Measurements from ENCODE around the gene LIN37.
"Not testable (repeated sequence)": the region's sequence is repeated elsewhere in the genome, so short reads cannot be mapped to it uniquely, and the experiment has no call there.

The LIN37 gene

DNA sequence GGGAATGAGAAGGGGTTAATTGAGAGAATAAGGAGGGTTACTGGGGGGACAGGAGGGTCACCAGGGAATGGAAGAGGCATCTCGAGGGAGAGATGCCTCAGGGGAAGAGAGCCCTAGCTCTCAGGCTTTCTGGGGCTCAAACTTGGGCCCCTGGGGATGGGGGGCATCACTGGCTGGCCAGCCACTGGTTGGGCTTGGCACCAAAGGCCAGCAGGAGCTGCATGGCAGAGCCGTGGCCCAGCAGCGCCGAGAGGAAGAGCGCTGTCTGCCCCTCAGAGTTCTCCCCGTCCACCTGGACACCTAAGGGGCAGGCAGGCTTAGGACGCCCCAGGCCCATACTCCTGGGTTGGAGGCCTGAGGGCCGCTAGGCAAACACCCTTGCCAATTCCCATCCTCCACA lies 44.5 kb downstream of the LIN37 start:
- TF ChIP-seq, protein P1, sequence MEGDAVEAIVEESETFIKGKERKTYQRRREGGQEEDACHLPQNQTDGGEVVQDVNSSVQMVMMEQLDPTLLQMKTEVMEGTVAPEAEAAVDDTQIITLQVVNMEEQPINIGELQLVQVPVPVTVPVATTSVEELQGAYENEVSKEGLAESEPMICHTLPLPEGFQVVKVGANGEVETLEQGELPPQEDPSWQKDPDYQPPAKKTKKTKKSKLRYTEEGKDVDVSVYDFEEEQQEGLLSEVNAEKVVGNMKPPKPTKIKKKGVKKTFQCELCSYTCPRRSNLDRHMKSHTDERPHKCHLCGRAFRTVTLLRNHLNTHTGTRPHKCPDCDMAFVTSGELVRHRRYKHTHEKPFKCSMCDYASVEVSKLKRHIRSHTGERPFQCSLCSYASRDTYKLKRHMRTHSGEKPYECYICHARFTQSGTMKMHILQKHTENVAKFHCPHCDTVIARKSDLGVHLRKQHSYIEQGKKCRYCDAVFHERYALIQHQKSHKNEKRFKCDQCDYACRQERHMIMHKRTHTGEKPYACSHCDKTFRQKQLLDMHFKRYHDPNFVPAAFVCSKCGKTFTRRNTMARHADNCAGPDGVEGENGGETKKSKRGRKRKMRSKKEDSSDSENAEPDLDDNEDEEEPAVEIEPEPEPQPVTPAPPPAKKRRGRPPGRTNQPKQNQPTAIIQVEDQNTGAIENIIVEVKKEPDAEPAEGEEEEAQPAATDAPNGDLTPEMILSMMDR (IDR thresholded peaks at IDR 0.05; ENCODE audit: control insufficient read depth, extremely low read depth, insufficient read depth): no peak
- DNase-seq (ENCODE audit: low read depth): no peak
- no peak overlapping the region for H3K4me3 ChIP-seq (ENCODE audit: low read depth, low read length)

DNA sequence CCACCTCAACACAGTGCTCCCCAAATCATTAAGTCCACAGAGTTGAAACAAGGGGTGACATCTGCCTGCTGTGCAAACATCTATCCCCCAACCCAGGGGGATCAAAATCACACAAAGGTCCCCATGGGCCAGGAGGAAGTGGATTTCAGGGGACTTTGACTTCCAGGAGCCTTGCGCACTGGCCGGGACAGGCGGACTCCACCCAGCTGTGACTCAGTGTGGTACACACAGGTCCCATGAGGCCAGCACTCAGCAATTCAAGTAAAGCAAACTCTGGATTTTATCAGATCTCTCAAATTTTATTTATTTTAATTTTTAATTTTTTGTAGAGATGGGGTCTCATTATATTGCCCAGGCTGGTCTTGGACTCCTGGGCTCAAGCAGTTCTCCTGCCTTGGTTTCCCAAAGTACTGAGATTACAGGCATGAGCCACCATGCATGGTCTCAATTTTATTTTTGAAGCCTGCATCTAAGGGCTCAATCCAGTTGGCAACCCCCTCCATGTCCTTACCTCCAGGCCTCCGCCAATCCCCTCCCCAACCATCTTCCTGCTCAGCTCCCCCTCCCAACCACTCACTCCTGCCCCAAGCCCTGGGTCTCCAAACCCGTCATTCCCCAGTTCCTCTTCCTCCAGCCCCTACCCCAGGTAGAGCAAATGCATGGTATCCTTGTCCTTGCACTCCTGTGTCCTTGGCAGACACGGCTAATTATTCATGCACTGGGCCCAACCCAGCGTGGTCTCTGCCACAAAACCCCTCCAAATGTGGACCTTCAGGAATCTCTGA lies 45.2 kb downstream of the LIN37 start:
- no peak overlapping the region for H3K4me3 ChIP-seq (ENCODE audit: low read depth, low read length)
- DNase-seq (ENCODE audit: low read depth): no peak
- TF ChIP-seq, protein P1 (IDR thresholded peaks at IDR 0.05; ENCODE audit: control insufficient read depth, extremely low read depth, insufficient read depth): no peak

DNA sequence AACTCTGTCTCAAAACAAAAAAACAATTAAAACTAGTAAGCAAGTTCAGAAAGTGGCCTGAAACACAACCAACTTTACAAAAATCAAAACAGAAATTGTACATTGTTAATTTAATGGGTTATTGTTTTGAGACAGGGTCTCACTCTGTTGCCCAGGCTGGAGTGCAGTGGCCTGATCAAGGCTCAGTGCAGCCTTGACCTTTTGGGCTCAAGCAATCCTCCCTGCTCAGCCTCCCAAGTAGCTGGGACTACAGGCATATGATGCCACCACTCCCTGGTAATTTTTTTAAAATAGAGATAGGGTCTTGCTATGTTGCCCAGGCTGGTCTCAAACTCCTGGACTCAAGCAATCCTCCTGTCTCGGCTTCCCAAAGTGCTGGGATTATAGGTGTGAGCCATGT lies 47.2 kb downstream of the LIN37 start:
- DNase-seq (ENCODE audit: low read depth); H3K4me3 ChIP-seq (ENCODE audit: low read depth, low read length): not testable (repeated sequence)

DNA sequence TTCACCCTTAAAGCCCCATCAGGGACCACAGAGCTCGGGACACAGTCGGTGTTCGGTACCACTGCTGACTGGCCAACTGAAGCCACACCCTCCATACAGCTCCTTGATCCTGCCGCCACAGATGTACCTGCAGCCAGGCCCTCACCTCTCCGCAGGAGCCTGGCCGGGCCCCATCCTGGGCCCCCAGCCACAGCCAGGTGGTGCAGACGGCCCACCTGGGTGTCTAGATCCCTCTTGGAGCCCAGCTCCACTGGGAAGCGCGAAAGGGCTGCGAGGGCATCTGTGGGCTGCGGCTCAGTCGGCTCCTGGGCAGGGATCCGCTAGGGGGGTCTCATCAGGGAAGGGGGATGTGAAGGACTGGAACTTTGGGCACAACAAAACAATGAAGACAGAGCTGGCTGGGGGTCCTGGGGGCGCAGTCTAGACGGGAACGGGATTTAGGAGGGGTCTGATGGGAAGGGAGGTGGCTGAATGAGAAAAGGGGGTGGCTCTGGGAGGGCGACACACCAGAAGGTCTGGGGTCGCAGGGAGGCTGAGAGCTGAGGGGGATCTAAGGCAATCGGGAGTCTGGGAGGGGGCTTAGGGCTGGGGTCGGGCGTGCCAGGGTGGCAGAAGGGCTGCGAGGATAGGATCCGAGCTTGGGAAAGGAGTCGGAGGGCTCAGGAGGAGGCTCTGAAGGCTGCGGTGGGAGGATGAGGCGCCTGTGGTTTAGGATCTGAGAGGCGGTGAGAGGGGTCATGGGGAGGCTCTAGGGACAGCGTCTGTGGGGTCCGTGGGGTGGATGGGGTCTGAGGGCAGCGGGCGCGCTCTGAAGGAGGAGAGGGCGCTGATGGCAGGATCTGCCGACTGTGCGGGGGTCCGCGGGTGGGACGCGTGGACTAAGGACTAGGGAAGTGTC lies 48.5 kb downstream of the LIN37 start:
- TF ChIP-seq, protein P1 (IDR thresholded peaks at IDR 0.05; ENCODE audit: control insufficient read depth, extremely low read depth, insufficient read depth): no peak
- no peak for DNase-seq (ENCODE audit: low read depth)
- H3K4me3 ChIP-seq (ENCODE audit: low read depth, low read length): no peak overlapping the region

DNA sequence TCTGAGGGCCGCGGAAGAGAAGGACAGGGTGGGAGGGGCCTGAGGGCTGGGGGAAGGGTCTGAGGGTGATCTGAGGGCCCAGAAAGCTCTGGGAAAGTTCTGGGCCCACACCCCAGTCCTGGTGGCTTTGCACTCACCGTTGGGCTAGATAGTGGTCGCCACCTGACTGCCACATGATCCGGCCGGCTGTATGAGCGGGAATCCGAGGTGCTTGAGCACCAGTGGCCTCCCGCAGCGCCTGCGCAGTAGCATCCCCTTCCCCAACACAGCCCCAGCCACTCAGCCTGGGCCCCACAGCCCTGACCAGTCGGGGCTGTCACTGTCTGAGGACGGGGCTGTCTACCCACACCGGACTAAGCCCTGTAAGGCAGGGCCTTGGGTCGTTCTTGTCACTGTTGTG lies 49.3 kb downstream of the LIN37 start:
- no peak for DNase-seq (ENCODE audit: low read depth)

DNA sequence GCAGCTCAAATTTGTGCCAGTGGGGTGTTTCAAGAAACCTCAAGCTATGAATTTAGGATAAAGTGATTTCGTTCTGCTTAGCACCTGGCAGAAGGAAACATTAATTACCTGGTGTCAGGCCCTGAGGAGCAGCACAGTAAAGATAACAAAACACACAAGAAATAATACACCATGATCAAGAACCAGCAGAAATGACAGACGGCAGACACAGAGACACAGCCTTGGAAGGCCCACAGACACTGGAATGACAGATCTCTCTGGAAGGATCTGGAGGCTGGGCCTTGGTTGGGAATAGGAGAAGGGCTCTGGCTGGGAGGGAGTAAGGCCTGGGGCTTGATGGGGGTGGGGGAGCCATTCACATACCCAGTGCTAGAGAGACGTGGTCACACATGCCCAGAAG lies 53.5 kb downstream of the LIN37 start:
- DNase-seq (ENCODE audit: low read depth): no peak
- TF ChIP-seq, protein P1 (IDR thresholded peaks at IDR 0.05; ENCODE audit: control insufficient read depth, extremely low read depth, insufficient read depth): no peak
- no peak overlapping the region for H3K4me3 ChIP-seq (ENCODE audit: low read depth, low read length)

More for the DNA sequence above, 49.3 kb downstream of the LIN37 start:
- TF ChIP-seq, protein P1 (IDR thresholded peaks at IDR 0.05; ENCODE audit: control insufficient read depth, extremely low read depth, insufficient read depth): no peak
- no peak overlapping the region for H3K4me3 ChIP-seq (ENCODE audit: low read depth, low read length)

Data from LNCaP clone FGC (cell line).